ENCODE data around the gene METAP1. TPM values are rescaled to one million over a fixed set of nuclear protein-coding genes. Genes with fewer than 3 reads are reported as not detected.

Gene METAP1
- total RNA-seq, 1 donor from 2014 or later = 41.9 TPM

- Histone ChIP-seq H3K4me3 (ENCODE audit: low read depth, low read length) (no peak overlapping the region), H3K36me3 (ENCODE audit: control insufficient read depth, insufficient read depth, low read length) (no peaks in the 10 kb centered on the region), H3K27me3 (ENCODE audit: control insufficient read depth, insufficient read depth, low read length) (no peaks in the 10 kb centered on the region)
- no peak for TF ChIP-seq CTCF (IDR thresholded peaks at IDR 0.05; ENCODE audit: insufficient read depth, low read length, severe bottlenecking)
- no peak for FAIRE-seq
- DNase-seq (ENCODE audit: low read depth) = no peak
Observed at GRCh38 chr4:98958065-98958464, 37.5 kb upstream of the METAP1 start.

- no peak overlapping the region for H3K4me3 ChIP-seq (ENCODE audit: low read depth, low read length)
- TF ChIP-seq CTCF (IDR thresholded peaks at IDR 0.05; ENCODE audit: insufficient read depth, low read length, severe bottlenecking) = no peak
- DNase-seq (ENCODE audit: low read depth) (no peak), FAIRE-seq (no peak)
- H3K27me3 ChIP-seq (ENCODE audit: control insufficient read depth, insufficient read depth, low read length) = no peaks in the 10 kb centered on the region
- no peaks in the 10 kb centered on the region for H3K36me3 ChIP-seq (ENCODE audit: control insufficient read depth, insufficient read depth, low read length)
Observed at GRCh38 chr4:98959411-98959810, 36.1 kb upstream of the METAP1 start.

GRCh38 chr4:98961770-98962169 lies 33.8 kb upstream of the METAP1 start:
- Histone ChIP-seq H3K4me3 (ENCODE audit: low read depth, low read length) (no peak overlapping the region), H3K27me3 (ENCODE audit: control insufficient read depth, insufficient read depth, low read length) (no peaks in the 10 kb centered on the region), H3K36me3 (ENCODE audit: control insufficient read depth, insufficient read depth, low read length) (no peaks in the 10 kb centered on the region)
- no peak for TF ChIP-seq CTCF (IDR thresholded peaks at IDR 0.05; ENCODE audit: insufficient read depth, low read length, severe bottlenecking)
- peak; percentile 51 for DNase-seq (ENCODE audit: low read depth)
- FAIRE-seq = no peak

GRCh38 chr4:98963538-98964433 lies 31.7 kb upstream of the METAP1 start:
- H3K27me3 ChIP-seq (ENCODE audit: control insufficient read depth, insufficient read depth, low read length) = no peaks in the 10 kb centered on the region
- H3K4me3 ChIP-seq (ENCODE audit: low read depth, low read length) = no peak overlapping the region
- no peak for TF ChIP-seq CTCF (IDR thresholded peaks at IDR 0.05; ENCODE audit: insufficient read depth, low read length, severe bottlenecking)
- DNase-seq (ENCODE audit: low read depth) (peak; percentile 93), FAIRE-seq (no peak)
- H3K36me3 ChIP-seq (ENCODE audit: control insufficient read depth, insufficient read depth, low read length) = no peaks in the 10 kb centered on the region

- TF ChIP-seq CTCF (IDR thresholded peaks at IDR 0.05; ENCODE audit: insufficient read depth, low read length, severe bottlenecking) = no peak
- FAIRE-seq (no peak), DNase-seq (ENCODE audit: low read depth) (no peak)
- no peaks in the 10 kb centered on the region for H3K27me3 ChIP-seq (ENCODE audit: control insufficient read depth, insufficient read depth, low read length)
- no peaks in the 10 kb centered on the region for H3K36me3 ChIP-seq (ENCODE audit: control insufficient read depth, insufficient read depth, low read length)
- no peak overlapping the region for H3K4me3 ChIP-seq (ENCODE audit: low read depth, low read length)
Observed at GRCh38 chr4:98966926-98967325, 28.6 kb upstream of the METAP1 start.
